GM21423 (cell line): Measurements from ENCODE around the gene TP63.

Source experiments
- ATAC-seq: cut with Tn5 transposase; IDR thresholded peaks from one replicate; pipeline ENCODE4 v1.9.1; 2021; ENCODE audit warnings: mild to moderate bottlenecking, moderate library complexity; ENCODE audit not compliant: unreplicated experiment

TP63 gene

GRCh38 chr3:189772584-189772983 is 141.4 kb downstream of the TP63 start:
- no peak for ATAC-seq

- ATAC-seq = no peak
Measured at GRCh38 chr3:189773056-189773455, 141.9 kb downstream of the TP63 start.

- no peak for ATAC-seq
Measured at GRCh38 chr3:189776149-189776824, 145.1 kb downstream of the TP63 start.

DNA sequence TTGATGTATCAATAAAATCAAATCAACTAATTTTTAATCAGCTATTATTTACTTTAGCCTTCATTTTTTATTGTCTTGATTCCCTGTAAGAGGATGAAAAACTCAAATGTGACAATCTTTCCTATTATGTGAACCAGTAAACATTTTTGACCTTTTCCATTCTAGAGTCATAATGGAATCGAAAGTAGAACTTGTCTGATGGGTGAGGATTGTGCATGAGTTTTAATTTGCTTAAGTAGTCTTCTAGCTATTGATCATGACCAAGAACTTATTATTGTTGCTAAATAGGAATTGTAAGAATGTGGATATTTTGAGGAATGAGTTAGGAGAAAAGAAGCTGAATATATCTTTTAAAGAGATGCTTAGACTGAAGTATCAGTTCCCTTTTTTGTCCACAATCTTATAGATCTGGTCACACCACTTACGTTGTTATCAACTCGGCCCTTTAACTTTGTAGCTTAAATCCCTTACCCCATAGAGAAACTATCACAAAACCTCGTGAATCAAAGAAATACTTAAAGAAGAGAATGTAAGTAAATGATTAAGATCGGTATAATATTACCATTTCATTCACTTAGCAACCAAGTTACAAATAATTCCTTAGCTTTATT is 147.3 kb downstream of the TP63 start:
- ATAC-seq = no peak

DNA sequence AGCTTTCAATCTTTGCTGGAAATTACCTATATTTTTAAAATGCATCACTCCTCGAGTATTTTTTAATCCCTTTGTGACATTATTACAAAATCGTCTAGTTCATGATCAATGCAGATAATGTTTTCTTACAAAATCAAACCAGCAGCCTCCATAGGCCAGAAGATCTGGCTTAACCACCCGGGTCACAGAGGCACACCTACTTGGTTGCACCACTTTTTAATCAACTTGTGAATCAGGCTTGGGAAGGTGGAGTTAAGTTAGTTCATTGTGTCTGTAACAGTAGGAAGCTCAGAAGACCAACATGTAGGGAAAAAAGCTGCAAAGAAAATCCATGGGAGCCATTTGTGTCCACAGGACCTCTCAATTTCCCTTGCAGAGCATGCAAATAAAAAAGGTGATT is 148.0 kb downstream of the TP63 start:
- no peak for ATAC-seq

DNA sequence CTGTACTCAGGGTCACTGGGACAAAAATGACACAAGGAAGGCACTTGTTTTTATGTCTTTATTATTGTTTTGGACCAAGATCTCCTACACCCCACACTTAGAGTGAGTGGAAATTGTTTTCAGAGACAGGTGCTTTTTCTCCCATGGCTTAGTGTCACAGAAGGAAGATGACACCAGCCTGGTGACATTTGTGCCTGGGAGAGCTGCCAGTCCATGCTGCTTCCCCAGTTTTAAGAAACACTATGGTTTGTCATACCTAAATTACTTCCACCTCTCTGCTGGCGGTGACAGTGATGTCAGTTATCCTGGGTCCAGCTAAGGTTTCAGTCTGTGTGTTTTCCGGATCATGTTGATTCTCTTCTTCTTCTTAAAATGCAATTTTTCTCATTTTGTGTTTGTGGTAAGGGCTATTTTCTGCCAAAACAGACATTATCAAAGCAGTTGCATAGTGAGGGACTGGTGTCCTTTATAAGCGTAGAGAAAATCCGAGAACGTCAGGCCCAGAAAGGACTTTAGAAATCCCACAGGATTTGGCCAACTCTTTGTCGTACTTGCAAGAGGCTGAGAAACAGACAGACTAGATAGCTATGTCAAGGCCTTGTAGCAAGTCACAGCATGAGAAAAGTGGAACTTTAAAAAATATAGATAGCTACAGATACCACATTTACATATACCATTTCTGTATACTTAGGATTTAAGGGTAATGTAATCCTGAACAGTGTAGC is 149.5 kb downstream of the TP63 start:
- no peak for ATAC-seq

DNA sequence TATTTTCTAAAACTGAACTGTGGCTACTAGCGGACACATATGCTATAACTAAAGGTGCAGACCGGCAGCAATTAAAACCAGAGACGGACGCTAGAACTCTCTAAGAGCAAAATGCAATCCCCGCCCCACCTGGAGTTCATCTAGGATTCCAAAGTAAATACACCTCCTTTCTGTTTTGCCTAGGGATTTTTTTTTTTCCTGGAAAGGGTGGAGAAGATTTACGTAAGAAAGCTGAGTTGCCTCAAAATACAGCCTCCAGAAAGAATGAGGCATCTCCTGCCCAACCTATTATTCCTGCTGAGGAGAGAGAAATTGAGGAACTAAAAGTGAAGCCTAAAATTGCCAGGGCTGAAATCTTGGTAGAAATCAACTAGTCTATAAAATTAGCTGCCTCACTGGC is 150.2 kb downstream of the TP63 start:
- no peak for ATAC-seq

- no peak for ATAC-seq
Measured at GRCh38 chr3:189786479-189787064, 155.4 kb downstream of the TP63 start.

DNA sequence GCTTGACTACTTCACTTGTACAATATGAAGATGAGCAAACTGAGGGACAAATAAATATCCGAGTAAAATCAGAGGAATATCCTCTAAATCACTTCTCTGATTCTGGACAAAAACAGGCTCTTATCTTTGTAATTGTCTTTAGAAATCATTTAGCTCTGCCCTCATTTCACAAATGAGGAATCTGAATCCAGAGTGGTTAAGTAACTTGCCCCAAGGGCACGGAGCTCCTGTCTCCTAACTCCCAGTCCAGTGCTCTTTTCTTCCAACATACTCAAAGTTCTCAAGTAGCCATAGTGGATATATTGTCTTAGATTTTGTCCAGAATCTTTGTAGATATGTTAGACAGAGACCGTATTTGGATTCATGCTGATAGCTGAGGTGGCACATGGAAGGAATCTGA is 156.0 kb downstream of the TP63 start:
- no peak for ATAC-seq

DNA sequence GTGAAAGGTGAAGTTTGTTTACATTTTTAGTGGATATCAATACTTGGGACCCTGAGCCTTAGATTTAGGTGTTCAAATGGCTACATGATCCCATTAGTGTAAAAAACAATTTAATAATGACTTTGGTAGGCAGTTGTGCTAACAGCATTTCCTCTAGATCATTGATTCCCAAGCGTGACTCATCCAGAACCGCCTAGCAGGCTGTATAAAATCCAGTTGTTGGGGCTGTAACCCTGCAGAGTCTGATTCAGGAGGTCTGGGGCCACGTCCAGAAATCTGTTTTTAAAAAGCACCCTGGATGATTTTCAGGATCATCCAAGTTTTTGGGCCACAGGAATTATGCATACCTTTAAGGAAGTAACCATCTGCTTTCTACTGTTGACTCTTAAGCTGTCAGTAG is 156.4 kb downstream of the TP63 start:
- ATAC-seq = no peak

GRCh38 chr3:189789432-189789831 is 158.2 kb downstream of the TP63 start:
- no peak for ATAC-seq

- no peak for ATAC-seq
Measured at GRCh38 chr3:189790658-189791057, 159.5 kb downstream of the TP63 start.

DNA sequence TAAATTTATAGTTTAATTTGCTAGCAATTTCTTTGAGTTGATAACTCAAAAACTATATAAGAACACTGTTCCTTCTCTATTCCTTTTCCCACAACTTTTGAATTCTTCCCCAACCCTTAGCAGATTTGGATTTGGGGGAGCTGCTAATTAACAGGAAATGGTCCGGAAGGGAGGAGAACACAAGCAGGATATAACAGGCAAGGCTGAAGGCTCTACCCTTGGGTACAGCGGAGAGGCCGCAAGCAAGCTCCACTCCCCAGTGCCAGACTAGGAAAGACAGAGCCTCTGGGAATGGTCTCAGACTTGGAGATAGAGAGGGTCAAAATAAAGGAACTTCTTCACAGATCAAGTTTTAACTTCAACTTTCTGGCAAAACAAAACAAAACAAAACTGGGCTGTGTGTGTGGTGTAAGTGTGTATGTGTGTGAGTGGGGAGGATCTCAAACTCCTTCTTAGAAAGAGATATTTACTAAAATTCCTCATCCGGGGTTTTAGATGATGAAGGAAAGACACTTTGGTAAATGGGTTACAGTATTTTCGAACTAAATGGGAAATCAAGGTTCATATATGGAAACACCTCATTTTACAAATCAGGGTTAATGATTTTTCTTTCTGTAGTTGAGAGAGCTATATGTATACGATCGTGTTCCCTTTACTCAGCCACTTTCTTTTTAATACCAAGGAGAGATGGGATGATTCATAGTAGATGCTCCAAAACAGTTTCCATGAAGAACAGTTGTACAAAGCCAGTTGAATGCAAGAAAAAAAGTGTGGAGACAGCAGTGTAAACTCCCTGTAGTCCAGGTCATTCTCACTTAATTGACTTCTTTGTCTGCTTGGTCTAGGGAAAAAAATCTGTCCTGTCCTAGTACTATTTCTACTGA is 161.1 kb downstream of the TP63 start:
- ATAC-seq = no peak

- ATAC-seq = no peak
Measured at GRCh38 chr3:189794518-189794917, 163.3 kb downstream of the TP63 start.

GRCh38 chr3:189797103-189797750 is 166.0 kb downstream of the TP63 start:
- no peak for ATAC-seq

- no peak for ATAC-seq
Measured at GRCh38 chr3:189799366-189799765, 168.2 kb downstream of the TP63 start.

GRCh38 chr3:189800436-189800835 is 169.2 kb downstream of the TP63 start:
- ATAC-seq = no peak

GRCh38 chr3:189803254-189803653 is 172.1 kb downstream of the TP63 start:
- ATAC-seq = no peak

- no peak for ATAC-seq
Measured at GRCh38 chr3:189805375-189806067, 174.3 kb downstream of the TP63 start.
